CD4-positive, alpha-beta T cell treated with Interleukin-21 for 1 hour (primary cell): ENCODE data around the gene PPFIBP2.

Experiments used
- DNase-seq: peaks from one replicate; pipeline ENCODE4 v3.0.0-alpha.2; 2020

Gene PPFIBP2

GRCh38 chr11:7513234-7514098, at the start of gene PPFIBP2:
PPFIBP2 (plus strand) TSS chr11:7513999; CDS start chr11:7549476, 35,477 bp downstream.
- peak; percentile 84 for DNase-seq

- no peak for DNase-seq
These were observed 46.1 kb upstream of the PPFIBP2 start for GRCh38 chr11:7467652-7468051.

GRCh38 chr11:7469351-7469865, 44.4 kb upstream of the PPFIBP2 start:
- DNase-seq = no peak

GRCh38 chr11:7471071-7471470, 42.7 kb upstream of the PPFIBP2 start:
- DNase-seq = no peak

- DNase-seq = no peak
These were observed 40.1 kb upstream of the PPFIBP2 start for GRCh38 chr11:7473717-7474116.

GRCh38 chr11:7480113-7480512, 33.7 kb upstream of the PPFIBP2 start:
- no peak for DNase-seq

- DNase-seq = no peak
These were observed 29.7 kb upstream of the PPFIBP2 start for GRCh38 chr11:7484131-7484530.

- no peak for DNase-seq
These were observed 29.2 kb upstream of the PPFIBP2 start for GRCh38 chr11:7484645-7485044.

- DNase-seq = no peak
These were observed 28.4 kb upstream of the PPFIBP2 start, which contains the start of gene OLFML1 for GRCh38 chr11:7485186-7486097. OLFML1 (plus strand) TSS chr11:7485506; CDS start chr11:7485876, 370 bp downstream.

GRCh38 chr11:7486098-7486780, 27.6 kb upstream of the PPFIBP2 start:
- DNase-seq = no peak

- DNase-seq = no peak
These were observed 27.0 kb upstream of the PPFIBP2 start for GRCh38 chr11:7486781-7487140.

GRCh38 chr11:7487360-7487759, 26.4 kb upstream of the PPFIBP2 start:
- no peak for DNase-seq

- no peak for DNase-seq
These were observed 25.1 kb upstream of the PPFIBP2 start for GRCh38 chr11:7488681-7489080.

- no peak for DNase-seq
These were observed 24.4 kb upstream of the PPFIBP2 start for GRCh38 chr11:7489376-7489775.

GRCh38 chr11:7490054-7490453, 23.7 kb upstream of the PPFIBP2 start:
- DNase-seq = no peak

GRCh38 chr11:7490535-7490934, 23.3 kb upstream of the PPFIBP2 start:
- no peak for DNase-seq

GRCh38 chr11:7492253-7492652, 21.5 kb upstream of the PPFIBP2 start:
- no peak for DNase-seq

GRCh38 chr11:7493670-7494069, 20.1 kb upstream of the PPFIBP2 start:
- DNase-seq = no peak

- no peak for DNase-seq
These were observed 19.6 kb upstream of the PPFIBP2 start for GRCh38 chr11:7494086-7494745.

GRCh38 chr11:7495882-7496551, 17.8 kb upstream of the PPFIBP2 start:
- DNase-seq = no peak

- DNase-seq = no peak
These were observed 15.6 kb upstream of the PPFIBP2 start for GRCh38 chr11:7498193-7498592.

- no peak for DNase-seq
These were observed 14.7 kb upstream of the PPFIBP2 start for GRCh38 chr11:7499081-7499480.
